Skin epidermis (tissue), 12 donors: ENCODE measurements around the gene SF3B6.
"Not testable (repeated sequence)": the region's sequence is repeated elsewhere in the genome, so short reads cannot be mapped to it uniquely, and the experiment has no call there.

Source experiments
- H3K27ac ChIP-seq, 21 experiments: fragments of 200-600 bp; sonication (generic) in 11 of 21; one replicate each; pipeline ENCODE4 v1.5.0; 2020; ENCODE audit warnings: mild to moderate bottlenecking in 3 of 21, inconsistent platforms in 2 of 21, moderate library complexity in 2 of 21
- H3K4me3 ChIP-seq, 7 experiments: fragments of 200-600 bp; sonication (generic) in 2 of 7; one replicate each; pipeline ENCODE4 v1.5.0; 2020; ENCODE audit warnings: inconsistent platforms in 2 of 7, mild to moderate bottlenecking in 2 of 7, moderate library complexity in 1 of 7

The SF3B6 gene

DNA sequence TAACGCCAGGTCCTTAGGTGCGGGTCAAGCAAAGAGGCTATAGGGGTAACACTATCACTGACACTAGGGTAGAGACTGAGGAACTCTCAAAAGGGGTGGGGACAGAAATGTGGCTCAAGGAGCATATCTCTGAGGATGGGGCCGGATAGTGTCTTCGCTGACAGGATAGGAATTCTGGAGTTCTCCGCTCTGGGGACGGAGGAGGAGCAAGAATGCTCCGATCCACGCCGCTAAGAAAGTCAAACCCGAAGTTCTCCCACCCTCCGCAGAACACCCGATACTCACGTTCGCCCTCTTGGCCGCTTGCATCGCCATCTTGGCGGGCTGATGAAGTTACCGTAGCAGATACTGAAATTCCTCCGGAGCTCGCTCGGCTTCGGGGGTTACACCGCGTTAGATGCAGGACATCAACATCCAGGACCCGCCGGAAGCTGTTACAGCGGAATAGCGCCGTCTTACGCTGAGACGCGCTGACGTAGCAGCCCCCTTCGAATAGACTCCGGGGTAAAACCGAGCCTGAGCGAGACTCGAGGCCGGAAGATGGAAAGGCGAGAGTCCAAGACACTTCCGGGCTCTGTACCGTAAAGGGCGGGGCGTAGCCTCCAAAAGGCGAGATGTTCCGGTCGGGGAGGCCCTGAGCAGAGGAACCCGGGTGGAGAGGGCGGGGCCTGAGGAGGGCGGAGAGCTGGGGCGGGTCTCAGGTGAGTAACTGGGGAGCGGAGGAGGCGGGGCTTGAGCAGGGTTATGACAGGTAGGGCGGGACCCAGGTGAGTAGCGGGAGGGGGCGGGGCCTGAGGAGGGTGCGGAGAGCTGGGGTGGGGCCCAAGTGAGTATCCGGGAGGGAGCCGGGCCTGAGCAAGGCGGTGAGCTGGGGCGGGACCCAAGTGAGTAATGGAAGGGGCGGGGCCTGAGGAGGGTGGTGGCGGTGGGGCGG is at the start of gene SF3B6:
TSS of gene SF3B6 (minus strand) at position 412 of the 934 bp plus-strand sequence. CDS start at position 315, 97 bp downstream.
- Histone ChIP-seq H3K27ac (peak within 1 kb of the TSS; percentile 48 to 97 (median 90)), H3K4me3 (peak within 1 kb of the TSS; percentile 66 to 83 (median 77))

DNA sequence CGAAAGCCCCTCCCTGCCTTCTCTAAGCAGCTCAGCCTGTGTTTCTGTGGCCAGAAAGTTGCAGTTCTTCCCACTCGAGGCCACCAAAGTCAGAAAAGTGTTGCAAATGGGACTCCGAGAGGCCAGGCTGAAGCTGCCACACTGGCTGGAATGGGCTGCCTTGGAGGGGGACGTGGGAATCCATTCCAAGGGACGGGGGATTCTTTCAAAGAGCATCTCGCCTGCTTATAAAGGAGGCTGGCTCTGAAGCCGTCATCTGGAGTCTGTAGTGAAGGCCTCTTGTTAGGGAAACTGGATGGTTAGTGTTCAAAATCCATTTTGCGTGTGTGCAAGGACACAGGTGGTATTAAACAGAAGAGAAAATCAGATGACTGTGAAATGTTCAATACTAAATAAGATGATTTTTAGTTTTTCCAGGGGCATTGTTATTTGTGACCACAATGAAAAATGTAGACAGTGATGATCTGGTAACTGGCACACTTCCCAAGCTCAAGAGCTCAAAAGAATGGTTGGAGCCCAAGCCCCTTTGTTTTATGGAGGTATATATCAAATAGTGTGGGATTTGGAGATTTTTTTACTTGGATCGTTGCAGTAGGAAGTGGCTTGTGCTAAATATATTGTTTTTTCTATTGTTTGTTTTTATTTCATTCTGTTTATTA is 47.9 kb upstream of the SF3B6 start:
- H3K4me3 ChIP-seq = peak overlapping the region; percentile 56 to 85 (median 62)
- H3K27ac ChIP-seq = peak overlapping the region; percentile 70 to 93 (median 82)

- peak within 1 kb of the TSS; percentile 70 to 93 (median 82) for H3K27ac ChIP-seq
- peak within 1 kb of the TSS; percentile 56 to 85 (median 62) for H3K4me3 ChIP-seq
Measured at GRCh38 chr2:24123195-24123921, 47.2 kb upstream of the SF3B6 start, which contains the start of the genes FAM228B and PFN4. TSS of gene FAM228B (plus strand) at chr2:24123469. CDS start at chr2:24124362, 893 bp downstream. TSS of gene PFN4 (minus strand) at chr2:24123334. CDS start at chr2:24122535, 799 bp downstream.

GRCh38 chr2:24122366-24123194 is 46.5 kb upstream of the SF3B6 start:
- Histone ChIP-seq H3K27ac (peak overlapping the region; percentile 70 to 93 (median 82)), H3K4me3 (peak overlapping the region; percentile 56 to 85 (median 62))

GRCh38 chr2:24121469-24121868 is 45.3 kb upstream of the SF3B6 start:
- Histone ChIP-seq H3K27ac (no peak overlapping the region), H3K4me3 (no peak overlapping the region)

DNA sequence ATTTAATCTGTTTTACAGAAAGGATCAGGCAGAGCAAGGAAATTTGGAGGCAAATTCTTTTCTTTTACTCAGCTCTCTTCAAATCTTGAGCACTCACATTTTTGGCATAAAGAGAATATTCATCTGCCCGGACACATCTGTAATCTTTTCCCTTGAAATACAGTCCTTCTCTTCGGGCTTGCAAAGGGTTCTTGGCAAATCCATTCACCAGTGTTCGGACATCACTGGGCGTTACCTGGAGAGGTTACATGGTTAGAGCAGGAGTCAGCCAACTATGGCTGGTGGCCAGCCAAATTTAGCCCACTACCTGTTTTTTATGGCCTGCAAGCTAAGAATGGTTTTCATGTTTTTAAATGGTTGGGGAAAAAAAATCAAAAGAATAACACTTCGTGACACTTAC is 44.9 kb upstream of the SF3B6 start:
- H3K27ac ChIP-seq = no peak overlapping the region

DNA sequence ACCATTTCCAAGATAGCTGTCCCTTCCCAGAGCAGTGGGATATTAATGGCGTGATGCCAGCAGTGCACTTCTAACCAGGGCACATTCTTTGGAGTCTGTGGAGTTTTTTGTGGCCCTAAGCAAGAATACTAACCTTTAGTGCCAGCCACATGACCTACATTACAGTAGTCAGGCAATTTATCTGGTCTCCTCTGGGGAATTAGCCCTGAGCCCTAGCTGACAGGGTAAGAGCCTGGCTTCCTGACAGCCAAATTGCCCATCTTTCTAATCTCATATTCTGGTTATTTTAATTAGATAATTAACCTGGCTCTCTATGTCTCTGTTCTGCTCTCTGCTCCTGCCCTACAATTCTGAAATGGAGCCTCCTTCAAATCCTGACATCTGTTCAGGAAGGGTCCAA is 41.8 kb upstream of the SF3B6 start:
- Histone ChIP-seq H3K27ac (no peak overlapping the region), H3K4me3 (no peak overlapping the region)

More for the DNA sequence above, 44.9 kb upstream of the SF3B6 start:
- no peak overlapping the region for H3K4me3 ChIP-seq

DNA sequence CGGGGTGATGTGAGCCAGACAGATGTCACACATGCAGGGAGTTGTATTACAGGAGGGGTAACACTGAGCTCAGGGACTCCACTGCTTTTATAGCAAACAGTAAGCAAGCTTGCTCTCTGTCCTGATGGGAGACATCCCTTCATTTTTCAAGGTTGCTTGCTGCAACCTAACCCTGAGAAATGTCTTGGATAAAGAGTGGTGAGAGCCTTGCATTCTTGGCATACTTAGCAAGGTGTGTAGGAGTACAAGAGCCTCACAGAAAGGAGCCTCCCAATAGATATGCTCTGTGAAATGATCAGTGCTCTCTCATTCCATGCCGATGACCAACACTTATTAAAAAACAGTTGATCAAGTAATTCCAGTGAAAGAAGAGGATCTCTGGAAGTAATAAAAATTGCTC is 38.9 kb upstream of the SF3B6 start:
- no peak overlapping the region for H3K27ac ChIP-seq
- H3K4me3 ChIP-seq = no peak overlapping the region

DNA sequence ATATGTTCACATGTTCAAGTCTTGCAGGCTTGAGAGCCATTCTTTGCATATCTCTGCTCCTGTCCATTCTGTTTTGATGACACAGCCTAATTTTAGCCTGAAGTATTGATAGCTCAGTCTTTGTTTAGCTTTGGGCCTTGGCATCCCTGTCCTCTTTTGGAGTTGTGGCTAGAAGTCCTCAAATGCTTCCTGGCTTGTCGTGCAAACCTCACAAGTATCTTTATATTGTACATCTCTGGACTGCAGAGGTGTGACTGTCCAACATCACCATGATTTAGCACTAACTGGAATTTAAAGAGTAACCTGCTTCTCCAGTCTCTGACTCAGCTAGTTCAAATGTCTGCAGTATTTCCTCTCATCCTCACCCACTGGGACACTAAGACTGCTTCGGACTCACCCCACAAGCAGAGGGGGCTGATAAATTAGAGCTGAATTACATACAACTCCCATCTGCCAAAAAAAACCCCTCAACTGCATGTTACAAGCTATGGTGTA is 35.3 kb upstream of the SF3B6 start:
- Histone ChIP-seq H3K4me3 (no peak overlapping the region), H3K27ac (no peak overlapping the region)

GRCh38 chr2:24110660-24111303 is 34.7 kb upstream of the SF3B6 start:
- Histone ChIP-seq H3K4me3 (no peak overlapping the region), H3K27ac (no peak overlapping the region)

GRCh38 chr2:24109431-24109830 is 33.3 kb upstream of the SF3B6 start:
- H3K4me3 ChIP-seq, H3K27ac ChIP-seq: not testable (repeated sequence)

- Histone ChIP-seq H3K4me3 (no peak overlapping the region), H3K27ac (no peak overlapping the region)
Measured at GRCh38 chr2:24107336-24107735, 31.2 kb upstream of the SF3B6 start.

- Histone ChIP-seq H3K27ac (no peak overlapping the region), H3K4me3 (no peak overlapping the region)
Measured at GRCh38 chr2:24106786-24107185, 30.7 kb upstream of the SF3B6 start.

GRCh38 chr2:24105816-24106215 is 29.7 kb upstream of the SF3B6 start:
- Histone ChIP-seq H3K4me3 (no peak overlapping the region), H3K27ac (no peak overlapping the region)

DNA sequence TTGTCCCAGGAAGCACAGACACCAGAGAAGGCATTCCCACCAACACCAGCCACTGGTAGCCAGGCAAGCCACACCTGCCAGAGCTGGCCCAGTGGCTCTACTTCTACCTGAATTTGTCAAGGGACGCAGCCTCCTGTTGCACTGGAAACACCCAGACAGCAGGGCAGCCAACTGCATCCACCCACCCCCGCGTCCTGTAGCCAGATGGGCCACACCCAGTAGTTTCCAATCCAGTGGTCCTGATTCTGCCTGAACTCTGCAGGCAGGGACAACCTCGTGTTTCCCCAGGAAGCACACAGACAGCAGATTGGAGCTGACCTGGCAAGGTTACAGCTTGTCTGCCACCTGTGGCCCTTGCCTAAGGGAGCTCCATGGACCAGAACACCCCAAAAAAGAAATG is 28.8 kb upstream of the SF3B6 start:
- no peak overlapping the region for H3K27ac ChIP-seq

GRCh38 chr2:24104110-24104650 is 28.1 kb upstream of the SF3B6 start:
- Histone ChIP-seq H3K4me3 (no peak overlapping the region), H3K27ac (no peak overlapping the region)

More for the DNA sequence above, 28.8 kb upstream of the SF3B6 start:
- no peak overlapping the region for H3K4me3 ChIP-seq

DNA sequence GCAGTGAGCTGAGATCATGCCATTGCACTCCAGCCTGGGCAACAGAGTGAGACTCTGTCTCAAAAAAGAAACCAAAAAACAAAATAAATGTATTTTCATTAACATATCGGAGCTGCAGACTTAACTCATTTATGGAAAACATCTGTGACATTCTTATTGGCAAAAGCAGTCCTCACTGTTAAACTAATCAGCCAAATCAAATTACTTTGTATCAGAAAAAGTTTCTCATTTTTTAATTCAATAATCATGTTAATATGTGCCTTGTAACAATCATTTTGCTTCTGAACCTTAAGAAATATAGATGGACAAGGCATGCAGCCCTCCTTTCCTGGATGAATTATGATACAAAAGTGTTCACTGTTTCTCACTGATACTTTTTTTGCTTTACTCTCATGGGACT is 26.6 kb upstream of the SF3B6 start:
- Histone ChIP-seq H3K4me3 (no peak overlapping the region), H3K27ac (no peak overlapping the region)

- Histone ChIP-seq H3K4me3 (no peak overlapping the region), H3K27ac (no peak overlapping the region)
Measured at GRCh38 chr2:24101992-24102391, 25.9 kb upstream of the SF3B6 start.
